Stimulated activated CD4-positive, alpha-beta T cell treated with anti-CD3 and anti-CD28 coated beads, Interleukin-2, amount 100 ng/mL, for 24 hours (primary cell): ENCODE measurements around the gene TFCP2L1.
"Not testable (repeated sequence)": the region's sequence is repeated elsewhere in the genome, so short reads cannot be mapped to it uniquely, and the experiment has no call there.

Experiments
- DNase-seq, 2 donors: peaks; one replicate each; pipeline ENCODE4 v3.0.0-alpha.2; 2020

TFCP2L1 gene

GRCh38 chr2:121242175-121242875 is 42.7 kb downstream of the TFCP2L1 start:
- DNase-seq, result no peak

- no peak for DNase-seq
These were observed 43.5 kb downstream of the TFCP2L1 start for GRCh38 chr2:121241466-121241865.

GRCh38 chr2:121240436-121240835 is 44.6 kb downstream of the TFCP2L1 start:
- DNase-seq, result no peak

GRCh38 chr2:121239969-121240368 is 45.0 kb downstream of the TFCP2L1 start:
- DNase-seq, result no peak

GRCh38 chr2:121239471-121239870 is 45.5 kb downstream of the TFCP2L1 start:
- DNase-seq, result no peak

- no peak for DNase-seq
These were observed 46.2 kb downstream of the TFCP2L1 start for GRCh38 chr2:121238828-121239227.

GRCh38 chr2:121237980-121238665 is 46.9 kb downstream of the TFCP2L1 start:
- DNase-seq, result no peak

- DNase-seq, result no peak
These were observed 47.5 kb downstream of the TFCP2L1 start for GRCh38 chr2:121237336-121237979.

- DNase-seq, result no peak
These were observed 48.3 kb downstream of the TFCP2L1 start for GRCh38 chr2:121236650-121237180.

GRCh38 chr2:121236101-121236640 is 48.8 kb downstream of the TFCP2L1 start:
- DNase-seq, result no peak

- DNase-seq, result no peak
These were observed 49.5 kb downstream of the TFCP2L1 start for GRCh38 chr2:121235542-121235941.

- no peak for DNase-seq
These were observed 50.2 kb downstream of the TFCP2L1 start for GRCh38 chr2:121234791-121235190.

- no peak for DNase-seq
These were observed 50.9 kb downstream of the TFCP2L1 start for GRCh38 chr2:121234144-121234543.

- no peak for DNase-seq
These were observed 51.4 kb downstream of the TFCP2L1 start for GRCh38 chr2:121233486-121234110.

- no peak for DNase-seq
These were observed 52.3 kb downstream of the TFCP2L1 start for GRCh38 chr2:121232626-121233265.

GRCh38 chr2:121231385-121232000 is 53.5 kb downstream of the TFCP2L1 start:
- DNase-seq, result no peak

- DNase-seq, result no peak
These were observed 56.5 kb downstream of the TFCP2L1 start for GRCh38 chr2:121228521-121228920.

- not testable (repeated sequence) for DNase-seq
These were observed 57.4 kb downstream of the TFCP2L1 start for GRCh38 chr2:121227381-121228144.

- DNase-seq, result not testable (repeated sequence)
These were observed 59.3 kb downstream of the TFCP2L1 start for GRCh38 chr2:121225681-121226080.

- no peak for DNase-seq
These were observed 64.0 kb downstream of the TFCP2L1 start for GRCh38 chr2:121220995-121221394.

- no peak for DNase-seq
These were observed 65.1 kb downstream of the TFCP2L1 start for GRCh38 chr2:121219866-121220265.
